ENCODE results near the gene NKAIN4.

NKAIN4 gene

DNA sequence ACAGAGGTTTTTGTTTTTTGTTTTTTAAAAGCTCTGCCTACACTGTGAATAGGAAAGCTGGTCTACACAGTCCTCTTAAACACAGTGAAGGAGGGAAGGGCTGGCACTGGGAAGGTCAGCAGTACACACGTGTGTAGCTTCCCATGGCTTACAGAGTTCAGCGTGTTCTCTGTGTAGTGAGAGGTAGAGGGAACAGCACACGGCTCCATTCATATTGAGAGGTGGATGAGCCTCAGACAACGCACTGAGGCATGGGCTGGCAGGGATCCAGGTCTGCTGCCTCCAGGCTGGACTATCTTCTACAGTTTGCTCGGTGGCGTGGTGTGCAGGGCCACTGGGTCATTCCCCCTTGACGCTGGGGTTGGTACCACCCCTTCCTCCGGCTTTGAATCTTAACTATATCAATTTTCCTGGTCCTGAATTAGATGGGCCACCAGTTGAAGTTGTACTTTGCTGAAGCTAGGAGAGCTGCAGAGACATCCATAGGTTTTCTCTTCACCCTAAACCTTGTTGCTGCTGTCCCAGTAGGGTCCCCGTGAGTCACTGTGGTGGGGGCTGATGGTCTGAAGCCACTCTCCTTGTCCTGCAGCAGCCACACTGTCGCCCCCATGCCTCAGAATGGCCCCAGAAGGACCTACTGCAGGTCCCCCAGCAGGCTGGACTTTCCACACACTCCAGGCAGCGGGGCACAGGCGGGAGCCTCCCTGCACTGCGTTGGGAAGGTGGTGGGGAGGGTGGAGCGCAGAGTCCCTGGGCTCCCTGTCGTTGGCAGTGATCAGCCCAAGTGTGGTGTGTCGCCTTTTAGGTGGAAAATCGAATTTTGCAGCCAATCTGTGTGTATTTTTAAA is 20.3 kb upstream of the NKAIN4 start:
- no peak for DNase-seq (ENCODE audit: low read depth in 3 of 3)

GRCh38 chr20:63273635-63274380 is 19.5 kb upstream of the NKAIN4 start:
- no peak for DNase-seq (ENCODE audit: low read depth in 3 of 3)

GRCh38 chr20:63273059-63273579 is 18.9 kb upstream of the NKAIN4 start:
- DNase-seq (ENCODE audit: low read depth in 3 of 3), result no peak

DNA sequence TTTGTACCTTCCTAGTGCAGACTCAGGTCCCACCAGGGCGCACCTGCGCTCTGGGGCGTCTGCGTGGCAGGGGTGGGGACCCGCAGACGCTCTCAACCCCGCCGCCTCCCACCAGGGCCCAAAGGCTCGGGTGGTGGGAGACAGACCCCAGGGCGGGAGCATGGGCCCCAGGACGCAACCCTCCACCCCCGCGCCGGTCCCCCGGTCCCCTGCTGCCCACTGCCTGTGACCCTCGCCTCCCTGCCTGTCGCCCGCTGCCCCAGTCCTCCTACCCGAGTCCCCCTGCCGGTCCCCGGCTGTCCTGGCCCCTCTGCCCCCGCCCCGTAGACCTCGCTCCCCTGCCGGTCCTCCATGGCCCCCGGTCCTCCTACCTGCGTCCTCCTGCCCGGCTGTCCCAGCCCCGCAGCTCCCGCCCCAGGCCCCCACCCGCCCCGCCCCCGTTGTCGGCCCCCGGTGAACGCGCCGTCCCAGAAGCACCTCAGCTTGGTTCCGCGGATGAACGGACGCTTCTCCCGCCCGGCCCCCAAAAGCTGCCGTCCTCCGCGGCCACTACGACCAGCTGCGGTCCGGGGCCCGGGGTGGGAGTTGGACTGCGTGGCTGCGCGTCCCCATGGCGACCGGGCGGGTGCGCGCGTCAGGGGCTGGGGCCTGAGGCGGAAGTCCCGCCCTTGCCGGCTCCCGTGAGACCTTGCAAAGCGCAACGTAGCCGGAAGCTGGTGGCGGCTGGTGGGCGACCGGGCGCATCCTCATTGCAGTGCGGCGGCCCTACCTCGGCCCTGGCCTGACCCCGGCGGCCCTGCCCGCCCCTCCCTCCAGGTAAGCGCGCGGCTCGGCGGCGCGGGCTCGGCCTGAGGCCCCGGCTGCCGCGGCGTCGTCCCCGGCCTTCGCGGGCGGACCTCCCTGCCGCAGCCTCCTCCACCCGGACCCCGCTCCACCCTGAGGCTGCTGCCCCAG is 18.1 kb upstream of the NKAIN4 start, which contains the start of gene ARFGAP1:
ARFGAP1 (plus strand) TSS at position 709 of the 954 bp plus-strand sequence. CDS start 2,768 bp downstream, outside the sequence.
- peak; percentile 78 to 89 (median 80) for DNase-seq (ENCODE audit: low read depth in 3 of 3)

- no peak for DNase-seq (ENCODE audit: low read depth in 3 of 3)
These were observed 16.5 kb upstream of the NKAIN4 start for GRCh38 chr20:63270606-63271325.

GRCh38 chr20:63269724-63270123 is 15.5 kb upstream of the NKAIN4 start:
- no peak for DNase-seq (ENCODE audit: low read depth in 3 of 3)

- no peak for DNase-seq (ENCODE audit: low read depth in 3 of 3)
These were observed 14.6 kb upstream of the NKAIN4 start for GRCh38 chr20:63268671-63269439.

GRCh38 chr20:63268256-63268655 is 14.0 kb upstream of the NKAIN4 start:
- DNase-seq (ENCODE audit: low read depth in 3 of 3), result no peak

GRCh38 chr20:63267691-63268090 is 13.4 kb upstream of the NKAIN4 start:
- DNase-seq (ENCODE audit: low read depth in 3 of 3), result no peak

GRCh38 chr20:63265891-63266515 is 11.7 kb upstream of the NKAIN4 start:
- DNase-seq (ENCODE audit: low read depth in 3 of 3), result no peak

- DNase-seq (ENCODE audit: low read depth in 3 of 3), result no peak
These were observed 10.3 kb upstream of the NKAIN4 start for GRCh38 chr20:63264519-63264918.

DNA sequence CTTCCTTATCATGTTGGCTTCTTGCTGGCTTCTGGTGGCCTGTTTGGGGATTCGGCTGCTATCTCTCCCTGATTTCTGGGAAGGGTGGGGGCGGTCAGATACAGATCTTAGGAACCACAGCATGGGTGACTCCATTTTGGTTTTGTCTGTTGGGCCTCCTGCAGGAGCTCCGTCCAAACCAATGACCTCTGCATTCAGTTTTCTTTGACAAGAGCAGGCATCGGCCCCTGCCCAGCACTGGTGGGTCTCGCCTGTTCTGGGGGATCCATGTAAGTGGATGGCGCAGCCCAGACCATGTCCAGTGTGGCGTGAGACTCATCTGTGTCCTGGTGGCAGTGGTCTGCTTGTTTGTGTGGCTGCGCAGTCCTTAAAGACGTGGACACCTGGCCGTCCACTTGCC is 9.7 kb upstream of the NKAIN4 start:
- DNase-seq (ENCODE audit: low read depth in 3 of 3), result no peak

DNA sequence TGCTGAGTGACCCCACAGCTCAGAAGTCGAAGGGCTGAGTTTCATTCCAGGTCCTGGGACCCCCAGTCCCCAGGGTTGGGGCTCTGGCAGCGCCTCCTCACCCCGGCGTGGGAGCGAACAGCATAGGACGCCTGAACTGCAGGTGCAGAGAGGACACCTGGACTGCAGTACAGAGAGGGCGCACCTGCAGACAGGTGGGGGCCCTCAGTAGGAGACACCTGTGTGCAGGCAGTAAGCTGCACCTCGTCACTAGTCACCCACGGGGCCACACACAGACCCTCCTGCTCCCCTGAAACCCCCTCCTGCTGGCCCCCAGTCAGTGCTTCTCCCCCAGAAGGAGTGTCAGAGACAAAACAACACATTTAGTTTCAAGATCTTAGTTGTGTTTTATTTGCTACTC is 8.6 kb upstream of the NKAIN4 start:
- no peak for DNase-seq (ENCODE audit: low read depth in 3 of 3)

DNA sequence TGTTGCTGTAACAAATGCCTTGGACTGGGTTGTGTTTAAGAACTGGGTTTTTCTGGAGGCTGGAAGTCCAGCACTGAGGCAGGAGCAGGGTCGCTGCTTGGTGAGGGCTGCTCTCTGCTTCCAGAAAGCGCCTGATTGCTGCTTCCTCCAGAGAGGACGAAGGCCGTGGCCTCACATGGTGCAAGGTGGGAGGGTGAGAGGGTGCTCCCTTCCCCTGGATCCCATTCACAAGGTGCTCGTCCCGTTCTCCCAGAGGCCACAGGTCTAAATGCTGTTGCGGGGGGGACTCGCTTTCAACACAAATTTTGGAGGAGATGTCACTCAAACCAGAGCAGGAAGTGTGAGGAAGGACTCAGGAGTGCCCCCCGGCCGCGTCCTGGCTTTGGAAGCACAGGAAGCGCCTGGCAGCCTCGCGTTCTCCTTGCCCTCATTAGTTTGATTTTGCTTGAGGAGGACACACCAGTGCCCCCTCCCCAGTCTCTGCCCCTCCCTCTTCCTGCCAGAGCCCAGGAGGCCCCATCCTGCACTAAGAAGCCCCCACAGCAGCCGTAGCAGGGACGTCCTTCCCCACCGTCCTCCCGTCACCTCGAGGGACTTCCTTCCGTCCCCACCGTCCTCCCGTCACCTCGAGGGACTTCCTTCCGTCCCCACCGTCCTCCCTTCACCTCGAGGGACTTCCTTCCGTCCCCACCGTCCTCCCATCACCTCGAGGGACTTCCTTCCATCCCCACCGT is 7.7 kb upstream of the NKAIN4 start:
- no peak for DNase-seq (ENCODE audit: low read depth in 3 of 3)

DNA sequence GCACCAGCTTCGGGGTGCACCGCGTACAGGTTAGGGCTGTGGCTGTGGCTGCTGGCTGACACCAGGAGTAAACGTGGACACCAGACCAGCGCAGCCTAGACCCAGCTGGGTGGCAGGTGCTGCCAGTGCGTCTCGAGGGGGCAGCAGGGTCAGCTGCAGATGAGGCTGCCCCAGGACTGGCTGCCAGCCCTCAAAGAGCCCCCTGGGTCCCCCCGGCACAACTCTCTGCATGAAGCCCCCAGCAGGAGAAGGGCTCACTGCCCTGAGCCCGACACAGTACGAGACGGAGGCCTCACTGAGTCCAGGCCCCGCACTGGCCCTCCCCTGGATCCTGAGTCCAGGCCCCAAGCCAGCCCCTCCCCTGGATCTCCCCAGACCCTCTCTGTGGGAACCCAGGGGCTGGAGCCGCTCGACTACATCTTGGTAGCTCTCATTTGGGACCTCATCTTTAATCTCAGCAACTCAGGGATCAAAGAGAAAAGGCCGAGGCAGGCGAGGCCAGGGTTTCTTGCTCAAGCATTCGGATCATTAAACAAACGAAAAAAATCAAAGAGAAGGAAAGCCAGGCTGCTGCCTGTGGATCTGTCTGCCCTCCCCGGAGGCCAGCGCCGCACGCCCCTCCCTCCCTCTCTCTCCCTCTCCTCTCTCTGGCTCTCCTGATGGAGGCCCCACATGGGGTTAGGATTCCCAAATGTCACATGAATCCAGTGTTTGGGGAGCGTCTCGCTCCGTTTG is 7.0 kb upstream of the NKAIN4 start:
- no peak for DNase-seq (ENCODE audit: low read depth in 3 of 3)

DNA sequence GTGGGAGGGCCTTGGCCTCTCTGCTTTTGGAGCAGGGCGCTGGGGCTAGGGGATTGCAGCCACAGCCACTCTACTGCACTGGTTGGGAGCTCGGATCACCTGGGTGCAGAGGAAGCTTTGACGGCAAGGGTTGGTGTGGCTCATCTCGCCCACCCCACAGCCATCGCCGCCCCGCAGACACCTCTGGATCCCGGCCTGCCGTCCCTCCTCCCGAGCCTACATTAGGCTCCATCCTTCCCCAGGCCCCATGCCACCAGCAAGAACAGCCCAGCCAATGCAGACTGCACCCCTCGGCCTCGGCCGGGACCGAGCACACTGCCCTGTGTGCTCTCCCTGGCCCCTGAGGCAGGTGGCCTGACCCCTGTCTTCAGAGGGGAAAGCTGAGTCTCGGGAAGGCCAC is 6.3 kb upstream of the NKAIN4 start:
- DNase-seq (ENCODE audit: low read depth in 3 of 3), result no peak

DNA sequence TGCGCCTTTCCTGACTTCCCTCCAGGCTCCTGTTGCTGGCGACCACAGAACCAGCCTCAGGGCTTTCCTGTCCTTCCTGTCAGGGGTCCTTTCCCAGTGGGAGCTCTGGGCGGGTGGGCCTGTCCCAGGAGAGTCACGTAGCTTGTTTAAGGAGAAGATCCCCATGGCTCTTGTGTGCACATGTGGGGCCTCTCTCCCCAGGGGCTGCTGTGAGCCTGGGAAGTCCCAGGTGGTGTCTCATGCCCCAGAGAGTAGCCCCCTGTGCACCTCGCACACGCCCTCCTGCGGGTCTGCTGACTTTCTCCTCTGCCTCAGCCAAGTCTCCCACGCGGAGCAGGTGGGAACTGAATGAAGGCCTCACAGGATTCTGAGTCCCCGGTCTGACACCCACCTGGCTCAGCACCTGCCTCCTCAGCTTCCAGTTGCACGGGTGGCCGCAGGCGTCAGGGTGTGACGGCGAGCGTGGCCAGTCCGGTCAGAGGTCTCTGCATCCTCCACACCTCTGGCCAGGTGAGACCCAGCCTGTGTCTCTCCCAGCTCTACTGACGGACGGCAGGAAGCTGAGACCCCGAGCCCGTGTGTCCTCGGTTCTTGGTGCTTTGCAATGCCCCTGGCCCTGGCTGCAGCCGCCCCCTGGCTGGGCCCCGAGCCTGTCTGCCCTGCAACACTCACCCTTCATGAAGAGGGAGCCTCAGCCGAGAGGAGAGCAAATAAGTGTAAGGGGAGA is 5.6 kb upstream of the NKAIN4 start:
- no peak for DNase-seq (ENCODE audit: low read depth in 3 of 3)

GRCh38 chr20:63258781-63259180 is 4.5 kb upstream of the NKAIN4 start:
- DNase-seq (ENCODE audit: low read depth in 3 of 3), result no peak

Measured in stimulated activated CD4-positive, alpha-beta T cell treated with anti-CD3 and anti-CD28 coated beads, TNF-alpha, amount 100 ng/mL, for 48 hours (primary cell).